B cell (primary cell): ENCODE data around the gene LDHD. TPM values are rescaled to one million over a fixed set of nuclear protein-coding genes. Genes with fewer than 3 reads are reported as not detected.

Source experiments
- ATAC-seq: fragments of 200-7000 bp; cut with Tn5 transposase; one replicate; pipeline ENCODE4 v1.10.0; 2021; ENCODE audit warnings: low read depth, mild to moderate bottlenecking, moderate number of reproducible peaks, moderate library complexity
- CTCF ChIA-PET: fragments of 350-600 bp; sonication (Branson Sonifier 250); formaldehyde crosslinking; loops from one replicate; lab custom pipeline; 2021; ENCODE audit warnings: antibody characterized with exemption, inconsistent platforms; lab: Charles Lee
- POLR2A ChIA-PET: fragments of 350-600 bp; sonication (Branson Sonifier 250); formaldehyde crosslinking; loops from one replicate; lab custom pipeline; 2021; ENCODE audit warnings: antibody characterized with exemption; lab: Charles Lee
- DNase-seq: peaks from one replicate; pipeline ENCODE4 v3.0.0; 2013
- H2AFZ ChIP-seq: 2 replicates; pipeline ENCODE4 v1.6.1; 2012; ENCODE audit warnings: mild to moderate bottlenecking, low read depth, low read length; ENCODE audit not compliant: insufficient read depth, poor library complexity, severe bottlenecking
- H3K27ac ChIP-seq, 2 donors: 1 replicate in 1 of 2; 2 replicates in 1 of 2; pipeline ENCODE4 v1.5.1; 2012 to 2013; ENCODE audit warnings: low read length in 2 of 2, mild to moderate bottlenecking in 2 of 2, moderate library complexity in 1 of 2
- H3K27me3 ChIP-seq, 4 experiments: fragments of 200-600 bp in 1 of 4; sonication (generic) in 1 of 4; replicated peaks in 1 of 4; 1 replicate in 2 of 4; 2 replicates in 2 of 4; pipeline versions ENCODE4 v1.6.1 to v1.7.0; 2013 to 2016; ENCODE audit warnings: low read length in 3 of 4, mild to moderate bottlenecking in 2 of 4, mixed read lengths in 1 of 4, moderate library complexity in 1 of 4; ENCODE audit not compliant: insufficient read depth in 4 of 4, control insufficient read depth in 3 of 4; ENCODE audit errors: control extremely low read depth in 1 of 4
- H3K36me3 ChIP-seq, 2 experiments: replicated peaks in 1 of 2; 1 replicate in 1 of 2; 2 replicates in 1 of 2; pipeline versions ENCODE4 v1.6.1 to v1.7.1; 2013; ENCODE audit warnings: low read length in 1 of 2; ENCODE audit not compliant: insufficient read depth in 2 of 2, control insufficient read depth in 1 of 2; ENCODE audit errors: control extremely low read depth in 1 of 2, extremely low read depth in 1 of 2
- H3K4me1 ChIP-seq, 2 donors: fragments of 200-600 bp in 1 of 2; sonication (generic) in 1 of 2; 1 replicate in 1 of 2; 2 replicates in 1 of 2; pipeline versions ENCODE4 v1.5.1 to v1.6.1; 2013 to 2017; ENCODE audit warnings: low read length in 2 of 2; ENCODE audit not compliant: control insufficient read depth in 2 of 2, insufficient read depth in 2 of 2
- H3K4me2 ChIP-seq: replicated peaks from 2 replicates; pipeline ENCODE3; 2012; ENCODE audit warnings: mild to moderate bottlenecking, low read depth, low read length; ENCODE audit not compliant: poor library complexity, severe bottlenecking
- H3K4me3 ChIP-seq, 5 experiments: fragments of 200-600 bp in 1 of 5; sonication (generic) in 1 of 5; 1 replicate in 3 of 5; 2 replicates in 2 of 5; pipeline versions ENCODE4 v1.5.1 to v1.7.0; 2011 to 2016; ENCODE audit warnings: low read length in 4 of 5, mild to moderate bottlenecking in 4 of 5, low read depth in 2 of 5, control low read depth in 1 of 5, moderate library complexity in 1 of 5; ENCODE audit not compliant: insufficient read depth in 1 of 5; ENCODE audit errors: control extremely low read depth in 1 of 5, extremely low read depth in 1 of 5
- H3K79me2 ChIP-seq: fragments of 200-600 bp; sonication (generic); one replicate; pipeline ENCODE4 v1.6.0; 2016; ENCODE audit warnings: low read length; ENCODE audit not compliant: control insufficient read depth, insufficient read depth
- H3K9ac ChIP-seq: fragments of 200-600 bp; sonication (generic); 2 replicates; pipeline ENCODE4 v1.6.1; 2017; ENCODE audit warnings: mild to moderate bottlenecking, low read length, moderate library complexity
- H3K9me3 ChIP-seq, 3 donors: one replicate each; pipeline versions ENCODE4 v1.6.1 to v1.7.1; 2013; ENCODE audit warnings: low read length in 2 of 3; ENCODE audit not compliant: control insufficient read depth in 2 of 3, insufficient read depth in 1 of 3; ENCODE audit errors: control extremely low read depth in 1 of 3
- H4K20me1 ChIP-seq: 2 replicates; pipeline ENCODE4 v1.6.0; 2012; ENCODE audit warnings: mild to moderate bottlenecking, low read length; ENCODE audit not compliant: insufficient read depth, control insufficient read depth, poor library complexity, severe bottlenecking
- H3K27ac Mint-ChIP-seq: one replicate; pipeline ENCODE4 v1.8.0; 2021; ENCODE audit warnings: mixed read lengths
- H3K27me3 Mint-ChIP-seq: one replicate; pipeline ENCODE4 v1.8.0; 2021; ENCODE audit warnings: mixed read lengths
- H3K4me1 Mint-ChIP-seq: one replicate; pipeline ENCODE4 v1.8.0; 2021; ENCODE audit warnings: mixed read lengths
- H3K4me3 Mint-ChIP-seq: one replicate; pipeline ENCODE4 v1.8.0; 2021; ENCODE audit warnings: mixed read lengths
- H3K9me3 Mint-ChIP-seq: one replicate; pipeline ENCODE4 v1.8.0; 2022; ENCODE audit warnings: mixed read lengths; ENCODE audit not compliant: insufficient read depth
- CTCF ChIP-seq: fragments of 200-600 bp; IDR thresholded peaks from one replicate; pipeline ENCODE4 v1.8.0; 2022; ENCODE audit warnings: antibody characterized with exemption, mild to moderate bottlenecking
- EZH2 ChIP-seq: IDR thresholded peaks from 2 replicates; pipeline ENCODE4 v1.6.1; 2012; ENCODE audit warnings: borderline replicate concordance, low read depth, mild to moderate bottlenecking, moderate library complexity, low read length; ENCODE audit not compliant: insufficient read depth, poor library complexity, severe bottlenecking
- WGBS: methylation state at CpG from one replicate; pipeline ENCODE4 v1.1.5; 2013; ENCODE audit warnings: missing lambda C conversion rate; ENCODE audit not compliant: insufficient coverage; 5-methylcytosine and 5-hydroxymethylcytosine counted together
- intact Hi-C: fragments of 100-400 bp; cut with micrococcal nuclease; formaldehyde crosslinking; loops from one replicate; pipeline ENCODE4 v1.10.0; 2022
- polyA plus RNA-seq: library from polyadenylated mRNA; depleted of rRNA; stranded (reverse); fragments of >200 nt; gene quantifications from 2 replicates; pipeline ENCODE4 v1.2.3, GENCODE V29; 2012
- total RNA-seq, 2 donors: library from RNA; stranded (reverse); fragments of 120-200 nt in 1 of 2; gene quantifications; 1 replicate in 1 of 2; 2 replicates in 1 of 2; pipeline versions ENCODE4 v1.2.3 to v1.2.4, GENCODE V29; 2013 to 2022

LDHD gene
- total and polyA plus RNA-seq, 2 donors (not counting 1 experiment from before 2014, with no cell fraction given) = 0.19 TPM; not detected in 1

- H3K9ac ChIP-seq = no peak overlapping the region
- no peaks in the 10 kb centered on the region for H3K79me2 ChIP-seq
- peaks cover 36% of the 10 kb centered on the region for H3K4me1 Mint-ChIP-seq
Observed at GRCh38 chr16:75074920-75075687, 41.5 kb downstream of the LDHD start.

More at GRCh38 chr16:75074920-75075687, 41.5 kb downstream of the LDHD start:
- H4K20me1 ChIP-seq = peaks cover 4% of the 10 kb centered on the region
- peaks cover 0 to 10% (median 0%) of the 10 kb centered on the region in 3 donors for H3K9me3 ChIP-seq
- no peaks in the 10 kb centered on the region for H3K36me3 ChIP-seq
- Mint-ChIP-seq H3K27me3 (peaks cover 36% of the 10 kb centered on the region), H3K4me3 (peak overlapping the region; percentile 20), H3K27ac (peak overlapping the region; percentile 42), H3K9me3 (no peaks in the 10 kb centered on the region)
- ChIA-PET CTCF (interaction anchor here (1.3 to 1.6 kb wide), 2 partner anchors 34 to 36 kb away, joined by 5 to 8 read pairs; no protein-coding TSS in a partner anchor), POLR2A (no interaction called here)
- H3K4me1 ChIP-seq = peaks cover 31 to 37% of the 10 kb centered on the region in 2 donors
- intact Hi-C loops = loop anchor here (1.0 kb wide), 1 partner anchor 77 kb away; no protein-coding TSS in a partner anchor
- DNase-seq = peak; percentile 83
- WGBS = 0% methylated on average over 10 of the region's 12 CpGs
- peak overlapping the region; percentile 56 for H3K4me2 ChIP-seq
- no peak overlapping the region for H3K27ac ChIP-seq
- H3K4me3 ChIP-seq = peak overlapping the region in 1 of 5 experiments; percentile 38
- no peak for TF ChIP-seq CTCF
- TF ChIP-seq EZH2 = no peak
- ATAC-seq = peak; percentile 93
- peaks cover 0 to 55% (median 16%) of the 10 kb centered on the region in 4 experiments for H3K27me3 ChIP-seq
- no peak overlapping the region for H2AFZ ChIP-seq
